GM10248 (cell line): ENCODE data around the gene GALE.

Source experiments
- CTCF ChIA-PET: fragments of 300-600 bp; sonication (Branson Sonifier 250); formaldehyde crosslinking; extraction: SDS; loops from one replicate; lab custom pipeline; 2021; ENCODE audit warnings: antibody characterized with exemption; lab: Yijun Ruan, JAX
- POLR2A ChIA-PET: fragments of 350-650 bp; sonication (Branson Sonifier 250); formaldehyde crosslinking; extraction: SDS; loops from one replicate; lab custom pipeline; 2020; ENCODE audit warnings: antibody characterized with exemption; lab: Yijun Ruan, JAX
- DNase-seq: peaks from one replicate; pipeline ENCODE4 v3.0.0; 2012; ENCODE audit errors: extremely low spot score
- CTCF ChIP-seq: IDR thresholded peaks from 2 replicates; pipeline ENCODE4 v1.5.1; 2012; ENCODE audit warnings: mild to moderate bottlenecking, low read depth; ENCODE audit errors: extremely low read depth, missing control alignments, control extremely low read depth

The GALE gene

GRCh38 chr1:23810818-23811540 lies 10.4 kb upstream of the GALE start:
- peak; percentile 75 for DNase-seq
- TF ChIP-seq CTCF: peak; percentile 76
- CTCF ChIA-PET: interaction anchor here (0.6 to 12.5 kb wide), 50 partner anchors 12 to 477 kb away, joined by 3 to 185 read pairs (median 5); partner anchors contain the start of genes CNR2, FUCA1, GALE and HMGCL

GRCh38 chr1:23809751-23810171 lies 9.2 kb upstream of the GALE start:
- CTCF ChIA-PET: interaction anchor here (0.7 to 12.5 kb wide), 34 partner anchors 13 to 327 kb away, joined by 3 to 185 read pairs (median 9); partner anchors contain the start of genes CNR2, FUCA1, GALE and HMGCL
- POLR2A ChIA-PET: interaction anchor here (1.0 kb wide), 1 partner anchor 16 kb away, joined by 4 read pairs; the partner anchor contains the start of gene HMGCL
- peak; percentile 86 for DNase-seq
- peak; percentile 97 for TF ChIP-seq CTCF

More at GRCh38 chr1:23810818-23811540, 10.4 kb upstream of the GALE start:
- POLR2A ChIA-PET: interaction anchor here (0.5 to 1.1 kb wide), 3 partner anchors 14 to 377 kb away, joined by 3 to 7 read pairs (median 4); partner anchors contain the start of gene HMGCL

GRCh38 chr1:23807453-23807852 lies 6.9 kb upstream of the GALE start:
- CTCF ChIA-PET: interaction anchor here (1.0 to 12.5 kb wide), 6 partner anchors 12 to 221 kb away, joined by 3 to 185 read pairs (median 88); partner anchors contain the start of genes GALE, HMGCL and LYPLA2
- POLR2A ChIA-PET: interaction anchor here (0.5 kb wide), 1 partner anchor 32 kb away, joined by 6 read pairs; no protein-coding TSS in a partner anchor
- DNase-seq: no peak
- TF ChIP-seq CTCF: no peak

- ChIA-PET CTCF (interaction anchor here (1.3 to 12.5 kb wide), 7 partner anchors 11 to 222 kb away, joined by 4 to 185 read pairs (median 8); partner anchors contain the start of genes GALE, HMGCL and LYPLA2), POLR2A (no interaction called here)
- DNase-seq: no peak
- no peak for TF ChIP-seq CTCF
These were observed 5.7 kb upstream of the GALE start for GRCh38 chr1:23806280-23806679.

- CTCF ChIA-PET: interaction anchor here (0.6 to 9.8 kb wide), 4 partner anchors 18 to 112 kb away, joined by 3 to 185 read pairs (median 8); partner anchors contain the start of gene HMGCL
- POLR2A ChIA-PET: no interaction called here
- DNase-seq: no peak
- no peak for TF ChIP-seq CTCF
These were observed 4.5 kb upstream of the GALE start for GRCh38 chr1:23805025-23805424.

- no peak for DNase-seq
- TF ChIP-seq CTCF: no peak
- ChIA-PET CTCF (interaction anchor here (1.2 to 1.8 kb wide), 3 partner anchors 32 to 112 kb away, joined by 3 to 8 read pairs (median 7); no protein-coding TSS in a partner anchor), POLR2A (no interaction called here)
These were observed 3.8 kb upstream of the GALE start for GRCh38 chr1:23804183-23804835.
